SK-N-SH (cell line): ENCODE results near the gene MDH1.

Source experiments
- ELF1 ChIP-seq: IDR thresholded peaks from 2 replicates; pipeline ENCODE4 v1.4.0; 2012
- EP300 ChIP-seq, 2 experiments: IDR thresholded peaks; 2 replicates each; pipeline versions ENCODE4 v1.4.0 to v1.6.1; 2012; ENCODE audit warnings: borderline replicate concordance in 1 of 2, low read depth in 1 of 2, low read length in 1 of 2
- EZH2phosphoT487 ChIP-seq: fragments of 200-600 bp; sonication (generic); IDR thresholded peaks from 2 replicates; pipeline ENCODE4 v1.6.1; 2017; ENCODE audit warnings: low read depth, mixed run types, mild to moderate bottlenecking, antibody characterized with exemption, moderate library complexity, borderline replicate concordance
- FOXM1 ChIP-seq: IDR thresholded peaks from 2 replicates; pipeline ENCODE4 v1.4.0; 2012; ENCODE audit warnings: low read depth, mild to moderate bottlenecking
- GABPA ChIP-seq: IDR thresholded peaks from 2 replicates; pipeline ENCODE4 v1.4.0; 2012; ENCODE audit warnings: low read depth, mild to moderate bottlenecking
- NRF1 ChIP-seq: IDR thresholded peaks from 2 replicates; pipeline ENCODE4 v1.6.1; 2012; ENCODE audit warnings: low read depth, mild to moderate bottlenecking, low read length
- POLR2AphosphoS5 ChIP-seq: IDR thresholded peaks from 2 replicates; pipeline ENCODE4 v1.6.1; 2012; ENCODE audit warnings: low read depth, low read length
- RCOR1 ChIP-seq: fragments of 150-350 bp; IDR thresholded peaks from 2 replicates; pipeline ENCODE4 v1.6.1; 2017; ENCODE audit warnings: antibody characterized with exemption, low read length
- SIN3A ChIP-seq: IDR thresholded peaks from 2 replicates; pipeline ENCODE4 v1.6.1; 2012; ENCODE audit warnings: low read depth, mild to moderate bottlenecking, low read length, moderate library complexity, borderline replicate concordance
- TF ChIP-seq, protein P1 (sequence below): fragments of 200-600 bp; sonication (generic); IDR thresholded peaks from 2 replicates; pipeline ENCODE4 v1.6.1; 2017; ENCODE audit warnings: antibody characterized with exemption, mild to moderate bottlenecking, moderate library complexity
- TF ChIP-seq, protein P2 (sequence below): fragments of 150-350 bp; IDR thresholded peaks from 2 replicates; pipeline ENCODE4 v1.6.1; 2017; ENCODE audit warnings: antibody characterized with exemption, low read length, low read depth, borderline replicate concordance

DNA sequence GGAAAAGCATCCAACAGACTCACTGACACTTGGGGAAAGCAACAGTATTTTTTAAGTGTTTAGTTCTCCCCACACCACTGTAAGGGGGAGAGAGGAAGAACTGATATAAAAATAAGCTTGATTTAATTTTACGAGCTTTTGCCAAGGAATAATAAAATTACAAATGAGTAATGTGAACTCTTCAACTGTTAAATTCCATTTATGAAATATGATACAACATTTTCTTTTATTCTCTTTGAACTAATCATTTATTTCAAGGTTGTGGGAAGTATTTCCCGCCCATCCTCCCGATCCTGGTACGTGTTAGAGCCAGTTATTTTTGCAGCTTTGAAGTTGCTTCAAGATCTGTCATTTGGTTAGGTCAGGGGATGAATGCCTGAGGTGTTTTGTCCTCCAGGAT lies 35.7 kb upstream of the MDH1 start:
- TF ChIP-seq, protein P1, sequence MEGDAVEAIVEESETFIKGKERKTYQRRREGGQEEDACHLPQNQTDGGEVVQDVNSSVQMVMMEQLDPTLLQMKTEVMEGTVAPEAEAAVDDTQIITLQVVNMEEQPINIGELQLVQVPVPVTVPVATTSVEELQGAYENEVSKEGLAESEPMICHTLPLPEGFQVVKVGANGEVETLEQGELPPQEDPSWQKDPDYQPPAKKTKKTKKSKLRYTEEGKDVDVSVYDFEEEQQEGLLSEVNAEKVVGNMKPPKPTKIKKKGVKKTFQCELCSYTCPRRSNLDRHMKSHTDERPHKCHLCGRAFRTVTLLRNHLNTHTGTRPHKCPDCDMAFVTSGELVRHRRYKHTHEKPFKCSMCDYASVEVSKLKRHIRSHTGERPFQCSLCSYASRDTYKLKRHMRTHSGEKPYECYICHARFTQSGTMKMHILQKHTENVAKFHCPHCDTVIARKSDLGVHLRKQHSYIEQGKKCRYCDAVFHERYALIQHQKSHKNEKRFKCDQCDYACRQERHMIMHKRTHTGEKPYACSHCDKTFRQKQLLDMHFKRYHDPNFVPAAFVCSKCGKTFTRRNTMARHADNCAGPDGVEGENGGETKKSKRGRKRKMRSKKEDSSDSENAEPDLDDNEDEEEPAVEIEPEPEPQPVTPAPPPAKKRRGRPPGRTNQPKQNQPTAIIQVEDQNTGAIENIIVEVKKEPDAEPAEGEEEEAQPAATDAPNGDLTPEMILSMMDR: no peak
- no peak for TF ChIP-seq SIN3A
- TF ChIP-seq, protein P2, sequence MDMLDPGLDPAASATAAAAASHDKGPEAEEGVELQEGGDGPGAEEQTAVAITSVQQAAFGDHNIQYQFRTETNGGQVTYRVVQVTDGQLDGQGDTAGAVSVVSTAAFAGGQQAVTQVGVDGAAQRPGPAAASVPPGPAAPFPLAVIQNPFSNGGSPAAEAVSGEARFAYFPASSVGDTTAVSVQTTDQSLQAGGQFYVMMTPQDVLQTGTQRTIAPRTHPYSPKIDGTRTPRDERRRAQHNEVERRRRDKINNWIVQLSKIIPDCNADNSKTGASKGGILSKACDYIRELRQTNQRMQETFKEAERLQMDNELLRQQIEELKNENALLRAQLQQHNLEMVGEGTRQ: no peak
- no peak for TF ChIP-seq EP300 (IDR thresholded peaks at IDR 0.05; ENCODE audit: borderline replicate concordance in 1 of 2, low read depth in 1 of 2, low read length in 1 of 2)
- no peak for TF ChIP-seq RCOR1
- no peak for TF ChIP-seq EZH2phosphoT487
- TF ChIP-seq GABPA: no peak
- TF ChIP-seq ELF1: no peak
- TF ChIP-seq NRF1: no peak
- no peak for TF ChIP-seq POLR2AphosphoS5
- TF ChIP-seq FOXM1: no peak
